Muscle of leg (tissue), 11 donors: ENCODE data around the gene PRSS50. TPM values are rescaled to one million over a fixed set of nuclear protein-coding genes. Genes with fewer than 3 reads are reported as not detected.

Experiments used
- DNase-seq: peaks from one replicate; pipeline ENCODE4 v3.0.0; 2013
- H3K27ac ChIP-seq: one replicate; pipeline ENCODE4 v1.5.1; 2013; ENCODE audit warnings: mild to moderate bottlenecking, low read length, control low read depth
- H3K27me3 ChIP-seq: one replicate; pipeline ENCODE4 v1.6.1; 2013; ENCODE audit warnings: low read length; ENCODE audit not compliant: control insufficient read depth, insufficient read depth
- H3K36me3 ChIP-seq: one replicate; pipeline ENCODE4 v1.6.1; 2013; ENCODE audit warnings: low read length; ENCODE audit not compliant: control insufficient read depth, insufficient read depth
- H3K4me1 ChIP-seq: one replicate; pipeline ENCODE4 v1.6.1; 2013; ENCODE audit warnings: low read length; ENCODE audit not compliant: control insufficient read depth, insufficient read depth
- H3K4me3 ChIP-seq: one replicate; pipeline ENCODE4 v1.5.1; 2013; ENCODE audit warnings: low read length, control low read depth
- H3K9me3 ChIP-seq: replicated peaks from 2 replicates; pipeline ENCODE4 v1.6.1; 2013; ENCODE audit warnings: low read depth, low read length; ENCODE audit not compliant: control insufficient read depth
- WGBS: methylation state at CpG from one replicate; pipeline ENCODE4 v1.1.5; 2013; ENCODE audit warnings: missing lambda C conversion rate; ENCODE audit not compliant: insufficient coverage; 5-methylcytosine and 5-hydroxymethylcytosine counted together
- polyA plus RNA-seq, 8 donors: library from polyadenylated mRNA; unstranded; fragments of 120-200 nt; gene quantifications; one replicate each; pipeline versions ENCODE4 v1.2.1 to v1.2.3, GENCODE V29; 2013; ENCODE audit warnings: inconsistent platforms in 1 of 8, low replicate concordance in 1 of 8; ENCODE audit not compliant: insufficient read length in 8 of 8, insufficient read depth in 1 of 8
- total RNA-seq: library from RNA; stranded (reverse); fragments of 120-200 nt; gene quantifications from one replicate; pipeline ENCODE4 v1.2.4, GENCODE V29; 2013

The PRSS50 gene
- total and polyA plus RNA-seq, 9 donors, result 0.06 to 0.44 (median 0.12) TPM; not detected in 1

- H3K4me3 ChIP-seq, result no peak overlapping the region
- peaks cover 23% of the 10 kb centered on the region for H3K4me1 ChIP-seq
- no peaks in the 10 kb centered on the region for H3K36me3 ChIP-seq
- peak; percentile 83 for DNase-seq
- no peak overlapping the region for H3K27ac ChIP-seq
- 31% methylated on average over 6 of the region's 6 CpGs for WGBS
- H3K9me3 ChIP-seq, result no peaks in the 10 kb centered on the region
- peaks cover 3% of the 10 kb centered on the region for H3K27me3 ChIP-seq
These were observed 40.3 kb downstream of the PRSS50 start for GRCh38 chr3:46677411-46677726.

DNA sequence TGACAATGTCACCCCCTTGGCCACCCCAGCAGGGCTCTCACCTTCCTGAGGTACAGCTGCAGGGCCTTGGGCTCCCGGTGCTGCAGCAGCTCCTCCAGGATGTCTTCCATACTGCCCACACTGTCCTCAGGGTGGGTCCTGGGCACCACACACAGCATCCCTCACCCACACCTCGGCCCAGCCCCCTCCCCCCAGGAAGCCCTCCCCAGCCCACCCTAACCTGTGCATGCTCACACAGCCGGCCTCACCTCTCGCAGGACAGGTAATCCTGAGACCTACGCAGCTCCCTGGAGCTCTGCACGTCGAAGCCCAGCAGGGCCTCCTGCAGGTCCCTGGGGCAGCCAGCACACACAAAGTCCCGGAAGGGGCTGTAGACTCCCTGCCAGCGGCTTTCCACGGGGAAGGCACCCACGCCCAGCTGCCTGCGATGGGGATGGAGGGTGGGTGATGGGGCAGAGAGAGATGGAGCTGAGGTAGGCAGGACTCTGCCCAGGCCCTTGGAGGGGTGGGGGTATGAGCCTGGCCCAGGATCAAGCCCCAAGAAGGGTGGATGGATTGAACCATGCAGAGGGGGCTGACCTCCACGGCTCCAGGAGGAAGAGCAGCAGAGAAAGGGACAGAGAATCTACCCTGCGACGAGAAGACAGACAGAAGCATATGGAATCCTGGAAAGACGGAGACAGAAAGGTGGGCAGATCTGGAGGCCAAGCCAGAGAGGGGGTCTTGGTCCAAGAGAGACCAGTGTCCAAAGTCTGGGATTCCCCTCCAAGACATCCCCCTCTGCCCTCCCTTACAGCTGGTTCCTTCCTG lies 40.9 kb downstream of the PRSS50 start:
- Histone ChIP-seq H3K4me1 (peaks cover 23% of the 10 kb centered on the region), H3K36me3 (no peaks in the 10 kb centered on the region), H3K4me3 (no peak overlapping the region), H3K27me3 (peaks cover 3% of the 10 kb centered on the region), H3K27ac (no peak overlapping the region), H3K9me3 (no peaks in the 10 kb centered on the region)
- WGBS, result 63% methylated on average over 15 of the region's 16 CpGs
- DNase-seq, result no peak

DNA sequence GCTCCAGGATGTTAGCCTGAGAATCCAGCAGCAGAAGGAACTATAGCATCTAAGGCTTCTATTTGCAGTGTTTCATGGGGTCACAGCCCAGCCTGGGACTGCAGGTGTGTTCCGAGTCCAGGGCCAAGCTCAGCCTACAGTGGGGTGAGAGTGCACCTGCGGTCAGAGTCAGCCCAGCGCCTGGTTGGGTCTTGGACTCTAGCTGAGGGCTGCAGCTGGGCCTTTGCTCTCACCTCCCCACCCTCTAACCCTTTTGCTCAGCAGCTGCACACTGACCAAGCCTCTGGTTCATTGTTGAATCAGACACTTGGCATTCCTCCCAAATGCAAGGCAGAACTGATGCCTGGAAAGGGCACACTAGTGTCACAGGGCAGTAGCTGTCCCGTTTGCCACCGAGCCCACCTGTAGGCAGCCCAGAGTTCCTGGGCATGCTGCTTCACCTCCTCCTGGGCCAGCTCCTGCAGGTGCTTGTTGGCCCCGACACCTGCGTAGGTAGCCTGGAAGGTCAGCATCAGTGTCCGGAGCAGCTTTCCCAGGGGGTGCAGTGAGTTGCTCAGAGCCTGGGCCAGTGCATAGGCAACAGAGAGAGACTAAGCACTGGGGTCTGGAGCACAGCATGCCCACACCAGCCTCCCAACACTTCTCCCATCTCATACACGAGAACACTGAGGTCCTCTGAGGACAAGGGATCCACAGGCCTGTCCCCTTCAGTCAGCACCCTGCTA lies 41.7 kb downstream of the PRSS50 start:
- Histone ChIP-seq H3K9me3 (no peaks in the 10 kb centered on the region), H3K27me3 (peaks cover 4% of the 10 kb centered on the region), H3K36me3 (no peaks in the 10 kb centered on the region), H3K4me1 (peaks cover 23% of the 10 kb centered on the region), H3K27ac (no peak overlapping the region), H3K4me3 (no peak overlapping the region)
- peak; percentile 53 for DNase-seq
- 75% methylated on average over 7 of the region's 9 CpGs for WGBS

- Histone ChIP-seq H3K27me3 (peaks cover 9% of the 10 kb centered on the region), H3K4me1 (peaks cover 23% of the 10 kb centered on the region), H3K27ac (no peak overlapping the region), H3K9me3 (no peaks in the 10 kb centered on the region), H3K4me3 (no peak overlapping the region), H3K36me3 (no peaks in the 10 kb centered on the region)
- 77% methylated on average over 3 of the region's 6 CpGs for WGBS
- no peak for DNase-seq
These were observed 42.2 kb downstream of the PRSS50 start for GRCh38 chr3:46675426-46675825.

DNA sequence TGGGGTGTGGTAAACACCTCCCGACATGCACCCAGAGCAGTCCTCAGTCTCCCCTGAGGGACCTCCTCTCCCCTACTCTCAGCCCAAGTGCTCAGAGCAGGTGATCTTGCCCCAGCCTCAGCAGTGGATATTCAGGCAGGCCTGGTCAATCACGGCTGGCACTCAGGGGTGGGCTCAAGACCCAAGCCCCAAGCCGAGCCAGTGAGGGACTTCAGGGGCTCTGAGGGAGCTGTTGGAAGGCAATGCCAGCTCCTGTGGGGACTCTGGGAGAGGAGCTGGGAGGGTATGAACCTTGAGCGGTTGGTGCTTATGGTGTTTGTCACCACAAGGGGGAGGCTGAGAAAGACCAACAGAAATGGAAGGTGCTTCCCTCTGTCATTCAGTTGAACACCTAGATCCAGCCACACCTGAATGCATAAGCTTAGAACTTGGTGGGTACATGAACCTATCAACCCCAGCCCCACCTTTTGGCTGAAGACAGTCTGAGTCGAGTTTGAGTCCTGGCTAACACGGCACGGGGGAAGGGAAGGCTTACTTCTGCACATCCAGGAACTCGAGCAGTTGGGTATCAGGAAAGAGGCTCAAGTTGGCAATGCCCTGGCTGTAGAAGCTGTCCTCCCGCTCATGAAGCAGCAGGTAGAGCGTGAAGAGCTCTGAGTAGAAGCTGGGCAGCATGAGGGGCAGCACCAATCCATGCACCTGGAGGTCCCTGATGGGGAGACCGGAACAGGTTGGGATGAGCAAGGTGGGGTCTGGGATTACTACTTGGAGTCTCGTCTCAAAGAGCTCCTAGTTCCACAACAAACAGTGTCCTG lies 43.4 kb downstream of the PRSS50 start:
- DNase-seq, result no peak
- Histone ChIP-seq H3K27me3 (peaks cover 9% of the 10 kb centered on the region), H3K9me3 (no peaks in the 10 kb centered on the region), H3K27ac (no peak overlapping the region), H3K4me3 (no peak overlapping the region), H3K36me3 (no peaks in the 10 kb centered on the region), H3K4me1 (peaks cover 23% of the 10 kb centered on the region)
- 93% methylated on average over 9 of the region's 12 CpGs for WGBS

DNA sequence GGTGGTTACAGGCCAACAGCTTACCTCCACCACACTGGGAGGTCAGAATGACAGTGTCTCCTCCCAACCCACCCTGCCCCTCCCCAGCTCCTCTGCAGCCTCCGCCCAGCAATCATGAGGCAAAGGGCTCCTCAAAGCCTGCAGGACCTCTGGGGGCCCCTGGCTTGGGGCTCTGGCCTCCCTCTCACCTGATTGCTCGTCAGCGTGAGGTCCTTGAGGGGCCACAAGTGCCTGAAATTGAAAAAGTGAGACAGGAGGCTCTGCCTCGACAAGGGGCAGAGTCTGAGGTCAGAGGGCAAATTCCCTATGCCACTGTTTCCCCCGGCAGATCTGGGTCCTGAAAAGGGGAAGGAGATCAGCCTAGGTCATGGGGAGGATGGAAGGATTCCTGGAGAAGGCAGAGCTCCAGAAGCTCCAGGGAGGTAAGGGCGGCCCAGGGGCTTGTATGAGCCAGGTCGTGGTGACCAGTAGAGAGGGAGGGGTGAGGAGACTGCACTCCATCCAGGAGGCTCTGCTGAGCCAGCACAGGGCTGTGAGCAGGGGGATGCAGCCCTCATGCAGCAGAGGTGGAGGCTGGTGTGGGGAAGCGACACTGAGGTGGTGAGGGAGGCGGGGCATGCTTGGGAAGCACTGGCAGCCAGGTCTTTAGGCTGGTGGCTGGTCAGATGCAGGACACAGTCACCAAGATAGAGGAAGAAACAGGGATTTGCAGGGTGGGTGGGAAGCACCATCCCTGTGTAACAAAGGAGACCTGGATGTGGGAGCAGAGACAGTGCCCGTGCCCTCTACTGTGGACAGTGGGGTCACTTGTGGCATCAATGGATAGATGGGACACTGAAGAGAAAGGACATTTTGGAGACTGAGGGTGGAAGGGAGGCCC lies 44.3 kb downstream of the PRSS50 start:
- DNase-seq, result no peak
- Histone ChIP-seq H3K4me3 (no peak overlapping the region), H3K4me1 (peaks cover 23% of the 10 kb centered on the region), H3K36me3 (no peaks in the 10 kb centered on the region), H3K27ac (no peak overlapping the region), H3K27me3 (peaks cover 9% of the 10 kb centered on the region), H3K9me3 (no peaks in the 10 kb centered on the region)
- 61% methylated on average over 9 of the region's 10 CpGs for WGBS

DNA sequence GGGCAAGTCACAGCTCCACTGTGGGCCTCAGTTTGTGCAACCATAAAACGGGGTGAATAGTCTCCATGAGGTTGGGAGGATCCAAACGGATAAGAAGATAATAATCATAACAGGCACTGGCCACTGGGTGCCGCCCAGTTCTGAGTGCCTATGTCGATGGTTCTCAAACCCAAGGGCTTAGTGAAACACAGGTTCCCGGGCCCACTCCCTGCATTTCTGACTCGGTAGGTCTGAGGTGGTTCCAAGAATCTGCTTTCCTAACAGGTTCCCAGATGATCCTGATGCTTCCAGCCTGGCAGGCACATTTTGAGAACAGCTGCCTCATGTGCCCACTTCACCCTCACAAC lies 45.3 kb downstream of the PRSS50 start:
- H3K4me1 ChIP-seq, result peaks cover 22% of the 10 kb centered on the region
- H3K9me3 ChIP-seq, result no peaks in the 10 kb centered on the region
- 88% methylated on average over 5 of the region's 6 CpGs for WGBS
- no peak overlapping the region for H3K27ac ChIP-seq
- H3K36me3 ChIP-seq, result no peaks in the 10 kb centered on the region
- DNase-seq, result no peak
- H3K4me3 ChIP-seq, result no peak overlapping the region
- H3K27me3 ChIP-seq, result peaks cover 13% of the 10 kb centered on the region

- Histone ChIP-seq H3K4me3 (no peak overlapping the region), H3K9me3 (no peaks in the 10 kb centered on the region), H3K27me3 (peaks cover 13% of the 10 kb centered on the region), H3K36me3 (no peaks in the 10 kb centered on the region), H3K27ac (no peak overlapping the region), H3K4me1 (peaks cover 22% of the 10 kb centered on the region)
- 86% methylated on average over 15 of the region's 25 CpGs for WGBS
- no peak for DNase-seq
These were observed 45.9 kb downstream of the PRSS50 start for GRCh38 chr3:46671541-46672348.

DNA sequence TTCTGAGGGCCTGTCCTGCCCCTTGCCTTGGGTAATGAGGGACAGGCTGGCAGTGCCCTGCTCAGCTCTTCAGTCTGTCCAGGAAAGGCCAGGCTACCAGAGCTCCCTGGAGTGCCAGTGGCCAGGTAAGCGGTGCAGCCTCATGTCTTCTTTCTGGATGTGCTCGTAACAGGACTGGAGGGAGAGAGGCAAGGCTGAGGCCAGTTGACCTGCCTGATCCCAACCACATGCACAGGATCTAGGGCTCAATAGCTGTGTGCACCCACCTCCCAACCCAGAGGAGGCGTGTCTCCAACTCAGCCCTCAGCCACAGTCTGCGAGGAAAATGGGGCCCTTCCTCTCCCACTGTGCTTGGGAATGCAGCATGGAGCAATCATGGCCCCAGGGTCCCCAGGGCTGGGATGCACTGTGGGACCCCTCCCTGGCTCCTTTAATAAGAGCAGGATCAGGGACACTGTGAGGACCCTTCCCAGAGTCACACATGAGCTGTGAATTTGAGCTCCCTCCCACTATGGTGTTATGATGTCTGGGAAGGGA lies 46.7 kb downstream of the PRSS50 start:
- peaks cover 18% of the 10 kb centered on the region for H3K4me1 ChIP-seq
- H3K27ac ChIP-seq, result no peak overlapping the region
- H3K36me3 ChIP-seq, result no peaks in the 10 kb centered on the region
- DNase-seq, result no peak
- no peaks in the 10 kb centered on the region for H3K9me3 ChIP-seq
- 87% methylated on average over 4 of the region's 4 CpGs for WGBS
- no peak overlapping the region for H3K4me3 ChIP-seq
- H3K27me3 ChIP-seq, result peaks cover 15% of the 10 kb centered on the region
